ENCODE results near the gene DARS2.

Gene DARS2

DNA sequence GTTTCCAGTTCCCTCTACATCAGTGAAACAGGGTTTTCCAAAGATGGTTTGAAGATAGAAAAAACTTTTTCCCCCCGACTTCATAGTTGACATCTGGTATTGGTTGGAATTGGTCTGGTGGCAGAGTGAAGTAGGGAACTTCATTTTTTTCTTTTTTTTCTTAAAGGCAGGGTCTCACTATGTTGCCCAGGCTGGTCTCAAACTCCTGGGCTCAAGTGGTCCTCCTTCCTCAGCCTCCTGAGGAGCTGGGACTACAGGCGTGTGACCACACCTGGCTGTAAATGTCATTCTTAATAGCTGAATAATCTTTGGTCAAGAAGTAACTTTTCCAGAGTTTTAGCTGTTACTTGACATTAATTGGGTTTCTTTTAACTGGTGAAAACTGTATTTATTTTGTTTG lies 65.4 kb downstream of the DARS2 start:
- no peak for DNase-seq

DNA sequence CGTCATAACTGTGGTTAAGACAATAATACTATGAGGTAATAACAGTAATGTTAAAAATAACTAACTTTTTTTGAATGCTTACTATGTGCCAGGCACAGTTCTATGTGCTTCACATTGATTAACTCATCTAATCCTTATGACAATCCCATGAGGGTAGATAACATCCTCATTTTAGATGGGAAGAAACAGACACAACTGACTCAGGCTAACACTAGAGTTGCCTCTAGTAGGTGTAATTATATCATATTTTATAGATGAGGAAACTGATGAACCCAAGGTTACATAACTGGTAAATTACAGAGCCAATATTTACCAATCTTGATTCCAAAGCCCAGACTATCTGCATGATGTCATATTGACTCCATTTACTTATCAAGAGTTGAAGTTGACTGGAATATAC lies 69.1 kb downstream of the DARS2 start:
- no peak for DNase-seq

DNA sequence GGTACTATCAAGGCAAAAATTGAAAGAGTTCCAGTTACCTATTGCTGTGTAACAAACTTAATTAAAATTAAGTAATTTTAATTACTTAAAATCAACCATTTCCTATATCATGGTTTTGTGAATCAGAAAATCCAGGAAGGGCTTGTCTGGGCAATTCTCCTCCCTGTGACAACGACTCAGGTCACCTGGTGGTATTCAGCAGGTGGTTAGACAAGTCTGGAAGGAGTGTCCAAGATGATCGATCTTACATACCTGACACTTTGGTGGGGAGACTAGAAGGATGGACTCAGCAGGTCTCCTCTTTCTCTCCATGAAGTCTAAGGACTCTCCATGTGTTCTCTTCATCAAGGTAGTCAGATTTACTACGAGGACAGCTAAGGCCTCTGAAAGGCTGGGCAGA lies 69.7 kb downstream of the DARS2 start:
- no peak for DNase-seq

DNA sequence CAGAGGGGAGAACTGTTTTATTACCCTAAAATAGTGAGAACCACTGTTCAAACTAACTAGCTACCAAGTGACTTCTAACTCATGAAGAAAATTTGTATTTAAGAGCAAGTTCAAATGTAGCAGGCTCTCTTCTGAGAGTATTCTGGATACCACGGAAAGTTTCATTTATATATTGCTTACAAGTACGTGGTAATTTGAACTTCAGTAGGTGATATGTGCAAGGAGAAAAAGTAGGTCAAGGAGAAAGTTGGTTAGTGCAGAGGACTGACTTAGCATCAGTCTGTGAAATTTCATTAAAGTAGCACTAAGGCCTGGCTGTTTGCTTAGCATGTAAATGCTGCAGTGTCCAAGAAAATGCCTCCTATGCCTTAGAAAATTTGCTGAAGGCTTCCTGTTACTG lies 76.0 kb downstream of the DARS2 start:
- no peak for DNase-seq

DNA sequence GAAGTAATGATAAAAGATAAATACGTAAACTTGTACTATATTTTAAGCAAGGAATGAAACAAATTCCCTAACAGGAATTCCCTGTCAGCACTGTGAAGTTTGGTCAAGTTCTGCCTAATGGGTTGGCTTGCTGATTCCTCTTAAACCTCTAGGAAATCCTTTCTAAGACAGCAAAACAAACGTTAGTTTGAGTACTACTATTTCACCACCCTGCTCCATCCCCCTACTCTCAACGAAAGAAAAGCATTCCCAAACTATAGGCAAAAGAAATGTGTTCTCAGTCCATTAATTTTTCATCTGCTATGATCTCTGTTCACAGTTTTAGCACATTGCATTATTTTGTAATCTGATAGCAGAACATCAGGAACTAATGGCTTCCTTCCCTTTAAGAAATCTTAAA lies 76.5 kb downstream of the DARS2 start:
- no peak for DNase-seq

DNA sequence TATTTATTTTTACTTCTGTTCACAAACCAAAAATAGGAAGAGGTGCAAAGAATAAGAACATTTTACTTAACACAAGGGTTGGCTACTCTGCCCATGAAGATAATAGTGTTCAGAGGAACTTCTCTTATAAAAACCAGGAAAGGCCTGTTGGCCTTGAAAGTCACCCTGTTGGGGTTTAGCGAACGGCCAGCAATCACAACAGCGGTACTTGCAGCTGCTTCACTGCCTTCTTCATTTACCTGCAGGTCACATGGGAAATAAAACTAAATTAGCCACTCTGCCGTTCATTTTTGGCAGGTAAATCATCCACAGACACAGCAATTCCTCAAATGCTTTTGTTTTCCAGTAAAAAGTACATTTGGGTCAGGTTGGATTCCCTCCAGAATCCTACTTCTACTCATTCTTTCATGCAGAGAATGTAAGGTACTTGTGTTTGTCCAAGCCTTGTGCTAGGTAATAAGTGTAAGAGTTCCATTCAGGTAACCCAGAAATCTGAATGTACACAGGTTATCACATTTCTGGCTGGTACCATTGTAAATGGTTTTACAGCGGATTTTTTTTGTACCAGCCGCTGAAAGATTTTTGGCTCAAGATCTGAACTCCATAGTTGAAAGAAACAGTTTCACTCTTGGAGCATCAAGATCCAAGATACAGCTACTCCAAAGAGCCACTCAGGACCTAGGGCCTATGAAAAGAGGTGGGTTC lies 79.5 kb downstream of the DARS2 start:
- no peak for DNase-seq

All from activated gamma-delta T cell (primary cell).